ENCODE measurements around the gene LDB2.

LDB2 gene

DNA sequence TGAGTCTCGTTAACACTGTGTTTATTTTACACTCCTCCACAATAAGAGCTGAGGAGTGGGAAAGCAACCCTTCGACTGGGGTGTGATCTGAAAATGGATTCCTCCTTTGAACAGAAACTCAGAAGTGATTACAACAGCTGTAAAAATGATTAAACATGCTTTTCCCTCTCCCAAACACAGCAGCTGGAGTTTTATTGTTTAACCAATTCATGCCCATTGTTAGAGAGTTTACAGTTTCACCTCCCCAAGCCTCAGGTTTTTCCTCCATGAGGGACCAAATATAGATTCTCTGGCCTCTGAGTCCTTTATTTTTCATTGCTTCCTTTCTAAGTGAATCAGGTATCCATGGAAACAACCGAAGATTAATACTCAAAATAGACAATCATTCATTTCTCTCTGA lies 409.2 kb downstream of the LDB2 start:
- H3K9me3 ChIP-seq: no peaks in the 10 kb centered on the region
- no peaks in the 10 kb centered on the region for H3K27me3 ChIP-seq (ENCODE audit: low read depth)
- no peaks in the 10 kb centered on the region for H3K36me3 ChIP-seq (replicated peaks)
- H3K4me3 ChIP-seq: no peak overlapping the region
- in situ Hi-C loops (cut with MboI; ENCODE audit: low sequenced_read_pairs): no loop called here
- H3K4me1 ChIP-seq: no peaks in the 10 kb centered on the region
- DNase-seq (ENCODE audit: low spot score in 2 of 2): no peak

DNA sequence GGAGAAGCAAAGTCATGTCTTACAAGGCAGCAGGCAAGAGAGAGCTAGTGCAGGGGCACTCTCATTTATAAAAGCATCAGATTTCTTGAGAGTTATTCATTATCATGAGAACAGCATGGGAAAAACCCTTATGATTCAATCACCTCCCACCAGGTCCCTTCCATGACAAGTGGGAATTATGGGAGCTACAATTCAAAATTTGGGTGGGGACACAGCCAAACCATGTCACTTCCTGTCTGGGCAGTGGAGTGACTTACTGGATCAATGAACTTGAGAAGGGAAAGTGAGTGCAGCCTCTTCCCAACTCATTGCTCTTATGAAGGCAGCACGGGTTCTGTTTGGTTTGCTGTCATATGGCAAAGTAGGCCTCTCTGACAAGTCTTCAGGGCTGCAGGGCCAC lies 410.4 kb downstream of the LDB2 start:
- in situ Hi-C loops (cut with MboI; ENCODE audit: low sequenced_read_pairs): no loop called here
- Histone ChIP-seq H3K4me3 (no peak overlapping the region), H3K27me3 (ENCODE audit: low read depth) (no peaks in the 10 kb centered on the region), H3K9me3 (no peaks in the 10 kb centered on the region), H3K4me1 (no peaks in the 10 kb centered on the region), H3K36me3 (replicated peaks) (no peaks in the 10 kb centered on the region)
- DNase-seq (ENCODE audit: low spot score in 2 of 2): no peak

- H3K4me1 ChIP-seq: no peaks in the 10 kb centered on the region
- H3K4me3 ChIP-seq: no peak overlapping the region
- no peak for DNase-seq (ENCODE audit: low spot score in 2 of 2)
- H3K27me3 ChIP-seq (ENCODE audit: low read depth): no peaks in the 10 kb centered on the region
- in situ Hi-C loops (cut with MboI; ENCODE audit: low sequenced_read_pairs): no loop called here
- no peaks in the 10 kb centered on the region for H3K36me3 ChIP-seq (replicated peaks)
- no peaks in the 10 kb centered on the region for H3K9me3 ChIP-seq
Observed at GRCh38 chr4:16484711-16485110, 413.7 kb downstream of the LDB2 start.

DNA sequence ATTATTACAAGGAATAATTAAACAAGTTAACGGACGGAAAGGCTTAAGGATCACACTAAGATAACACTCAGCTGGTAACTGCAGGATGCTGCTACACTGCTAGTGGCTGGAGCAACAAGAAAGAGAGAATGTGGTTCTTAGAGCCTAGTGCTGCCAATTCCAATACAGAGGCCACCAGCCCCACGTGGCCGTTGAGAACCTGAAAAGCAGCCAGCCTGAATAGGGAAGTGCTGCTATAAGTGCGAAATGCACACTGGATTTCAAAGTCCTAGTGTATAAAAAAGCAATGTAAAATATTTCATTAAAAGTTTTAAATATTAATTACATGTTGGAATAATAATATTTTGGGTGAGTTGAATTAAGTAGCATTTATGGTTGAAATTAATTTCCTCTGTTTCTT lies 414.9 kb downstream of the LDB2 start:
- no peak for DNase-seq (ENCODE audit: low spot score in 2 of 2)
- in situ Hi-C loops (cut with MboI; ENCODE audit: low sequenced_read_pairs): no loop called here
- no peaks in the 10 kb centered on the region for H3K4me1 ChIP-seq
- H3K36me3 ChIP-seq (replicated peaks): no peaks in the 10 kb centered on the region
- H3K9me3 ChIP-seq: no peaks in the 10 kb centered on the region
- H3K4me3 ChIP-seq: no peak overlapping the region
- no peaks in the 10 kb centered on the region for H3K27me3 ChIP-seq (ENCODE audit: low read depth)

- DNase-seq (ENCODE audit: low spot score in 2 of 2): no peak
- no peaks in the 10 kb centered on the region for H3K4me1 ChIP-seq
- no peak overlapping the region for H3K4me3 ChIP-seq
- in situ Hi-C loops (cut with MboI; ENCODE audit: low sequenced_read_pairs): no loop called here
- H3K36me3 ChIP-seq (replicated peaks): no peaks in the 10 kb centered on the region
- H3K9me3 ChIP-seq: no peaks in the 10 kb centered on the region
- no peaks in the 10 kb centered on the region for H3K27me3 ChIP-seq (ENCODE audit: low read depth)
Observed at GRCh38 chr4:16480011-16480410, 418.4 kb downstream of the LDB2 start.

GRCh38 chr4:16472537-16472936 lies 425.9 kb downstream of the LDB2 start:
- no peak for DNase-seq (ENCODE audit: low spot score in 2 of 2)
- H3K36me3 ChIP-seq (replicated peaks): no peaks in the 10 kb centered on the region
- H3K4me1 ChIP-seq: no peaks in the 10 kb centered on the region
- H3K27me3 ChIP-seq (ENCODE audit: low read depth): no peaks in the 10 kb centered on the region
- H3K4me3 ChIP-seq: no peak overlapping the region
- in situ Hi-C loops (cut with MboI; ENCODE audit: low sequenced_read_pairs): no loop called here
- H3K9me3 ChIP-seq: no peaks in the 10 kb centered on the region

DNA sequence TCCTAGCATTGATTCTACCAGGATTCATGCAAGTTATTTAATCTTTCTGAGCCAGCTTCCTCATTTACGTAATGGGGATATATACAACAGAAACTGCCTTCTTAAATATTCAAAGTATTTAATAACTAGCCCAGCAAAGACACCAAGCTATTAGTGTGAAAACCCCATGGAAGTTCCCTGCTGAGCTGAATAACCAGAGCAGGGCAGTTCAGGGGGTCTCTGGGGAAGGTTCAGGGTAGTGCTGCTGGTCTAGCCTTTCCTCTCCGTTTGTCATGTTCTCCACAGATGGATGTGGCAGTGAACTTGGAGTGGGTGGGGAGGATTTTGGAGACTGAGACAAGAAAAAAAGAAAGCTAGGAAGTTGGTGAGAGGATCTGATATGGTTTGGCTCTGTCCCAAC lies 431.4 kb downstream of the LDB2 start:
- in situ Hi-C loops (cut with MboI; ENCODE audit: low sequenced_read_pairs): no loop called here
- Histone ChIP-seq H3K9me3 (no peaks in the 10 kb centered on the region), H3K4me1 (no peaks in the 10 kb centered on the region), H3K4me3 (no peak overlapping the region), H3K27me3 (ENCODE audit: low read depth) (no peaks in the 10 kb centered on the region; the same call in 1 of the 2 replicates), H3K36me3 (replicated peaks) (no peaks in the 10 kb centered on the region)
- DNase-seq (ENCODE audit: low spot score in 2 of 2): no peak

DNA sequence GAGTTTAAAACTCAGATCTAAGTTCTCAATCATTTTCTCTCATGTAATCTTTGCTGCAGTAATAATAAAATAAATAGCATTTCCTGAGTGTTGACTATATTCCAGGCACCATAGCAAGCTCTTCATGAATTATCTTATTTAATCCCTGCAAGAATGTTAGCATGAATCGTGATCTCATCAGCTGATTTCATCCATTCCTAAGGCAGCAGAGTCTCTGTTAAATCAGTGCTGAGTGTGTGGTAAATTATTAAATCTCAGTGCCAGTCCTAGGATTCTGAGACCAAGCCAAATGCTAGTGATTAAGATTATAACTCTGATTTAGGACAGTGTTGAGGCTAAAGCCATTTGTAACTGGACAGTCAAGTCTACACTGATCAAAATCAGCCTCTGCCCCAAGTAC lies 431.9 kb downstream of the LDB2 start:
- Histone ChIP-seq H3K36me3 (replicated peaks) (no peaks in the 10 kb centered on the region), H3K4me1 (no peaks in the 10 kb centered on the region), H3K9me3 (no peaks in the 10 kb centered on the region), H3K27me3 (ENCODE audit: low read depth) (peaks cover 2% of the 10 kb centered on the region; the same call in 1 of the 2 replicates), H3K4me3 (no peak overlapping the region)
- in situ Hi-C loops (cut with MboI; ENCODE audit: low sequenced_read_pairs): no loop called here
- no peak for DNase-seq (ENCODE audit: low spot score in 2 of 2)

DNA sequence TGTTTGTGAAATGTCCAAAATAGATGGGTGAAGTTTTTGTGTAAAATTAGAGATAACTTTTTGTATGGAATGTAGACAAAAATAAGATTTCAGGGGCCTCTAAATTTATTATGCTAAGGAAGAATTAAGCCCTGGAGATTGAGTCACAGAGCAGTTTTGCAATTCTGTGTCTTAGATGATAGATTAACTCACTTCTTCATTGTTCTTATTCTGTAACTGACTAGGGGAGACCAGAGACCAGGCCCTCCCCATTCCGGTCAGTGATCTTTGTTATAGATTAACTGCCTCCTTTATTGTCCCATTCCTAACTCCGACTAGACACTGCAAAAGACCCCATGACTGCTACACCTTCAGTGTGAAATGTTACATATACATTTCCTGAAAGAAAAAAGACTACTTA lies 433.8 kb downstream of the LDB2 start:
- DNase-seq (ENCODE audit: low spot score in 2 of 2): no peak
- peaks cover 12% of the 10 kb centered on the region for H3K27me3 ChIP-seq (ENCODE audit: low read depth)
- no peaks in the 10 kb centered on the region for H3K4me1 ChIP-seq
- in situ Hi-C loops (cut with MboI; ENCODE audit: low sequenced_read_pairs): no loop called here
- H3K4me3 ChIP-seq: no peak overlapping the region
- H3K36me3 ChIP-seq (replicated peaks): no peaks in the 10 kb centered on the region
- H3K9me3 ChIP-seq: no peaks in the 10 kb centered on the region

GRCh38 chr4:16462656-16463055 lies 435.8 kb downstream of the LDB2 start:
- DNase-seq (ENCODE audit: low spot score in 2 of 2): no peak
- Histone ChIP-seq H3K4me1 (no peaks in the 10 kb centered on the region), H3K4me3 (no peak overlapping the region), H3K9me3 (no peaks in the 10 kb centered on the region), H3K36me3 (replicated peaks) (no peaks in the 10 kb centered on the region), H3K27me3 (ENCODE audit: low read depth) (peaks cover 12% of the 10 kb centered on the region)
- in situ Hi-C loops (cut with MboI; ENCODE audit: low sequenced_read_pairs): no loop called here

GRCh38 chr4:16461362-16461761 lies 437.1 kb downstream of the LDB2 start:
- Histone ChIP-seq H3K27me3 (ENCODE audit: low read depth) (peaks cover 12% of the 10 kb centered on the region), H3K4me3 (no peak overlapping the region), H3K9me3 (no peaks in the 10 kb centered on the region), H3K36me3 (replicated peaks) (no peaks in the 10 kb centered on the region), H3K4me1 (no peaks in the 10 kb centered on the region)
- no peak for DNase-seq (ENCODE audit: low spot score in 2 of 2)
- in situ Hi-C loops (cut with MboI; ENCODE audit: low sequenced_read_pairs): no loop called here

DNA sequence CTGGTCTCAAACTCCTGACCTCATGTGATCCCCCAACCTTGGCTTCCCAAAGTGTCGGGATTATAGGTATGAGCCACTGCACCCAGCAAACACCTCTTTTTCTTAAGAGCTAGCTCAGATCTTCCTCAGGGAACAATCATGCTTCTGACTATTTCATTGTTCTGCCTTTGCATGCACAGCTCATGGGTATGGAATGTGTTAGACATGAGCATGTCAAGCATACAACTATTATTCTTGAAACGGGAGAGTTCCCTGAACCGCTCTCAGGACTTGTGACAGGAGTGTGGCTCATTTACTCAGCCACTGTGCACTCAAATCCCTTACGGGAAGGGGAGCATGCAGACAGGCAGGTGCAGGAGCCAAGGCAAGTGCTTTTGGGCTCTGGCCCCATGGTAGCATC lies 440.5 kb downstream of the LDB2 start:
- H3K36me3 ChIP-seq (replicated peaks): no peaks in the 10 kb centered on the region
- in situ Hi-C loops (cut with MboI; ENCODE audit: low sequenced_read_pairs): no loop called here
- no peak overlapping the region for H3K4me3 ChIP-seq
- H3K4me1 ChIP-seq: no peaks in the 10 kb centered on the region
- peaks cover 16% of the 10 kb centered on the region for H3K27me3 ChIP-seq (ENCODE audit: low read depth)
- no peak for DNase-seq (ENCODE audit: low spot score in 2 of 2)
- no peaks in the 10 kb centered on the region for H3K9me3 ChIP-seq

Measured in HAP-1 (cell line).